WERI-Rb-1 (cell line): ENCODE results near the gene EFCAB12.

Experiments used
- DNase-seq: peaks from one replicate; pipeline ENCODE4 v3.0.0-alpha.2; 2020
- H3K27ac ChIP-seq: fragments of 250-450 bp; sonication (Bioruptor Pico); 2 replicates; pipeline ENCODE4 v1.5.1; 2020; ENCODE audit warnings: mild to moderate bottlenecking, moderate library complexity
- H3K27me3 ChIP-seq: fragments of 250-450 bp; sonication (Bioruptor Pico); 2 replicates; pipeline ENCODE4 v1.5.1; 2021; ENCODE audit warnings: mild to moderate bottlenecking, low read depth, moderate library complexity; ENCODE audit not compliant: insufficient read depth, severe bottlenecking
- H3K36me3 ChIP-seq: fragments of 250-450 bp; sonication (Bioruptor Pico); 2 replicates; pipeline ENCODE4 v1.5.1; 2020; ENCODE audit warnings: mild to moderate bottlenecking, moderate library complexity
- H3K4me3 ChIP-seq: 2 replicates; pipeline ENCODE4 v1.5.1; 2011; ENCODE audit warnings: low read depth, mild to moderate bottlenecking, control low read depth, low read length
- H3K9me3 ChIP-seq: fragments of 250-450 bp; sonication (Bioruptor Pico); 2 replicates; pipeline ENCODE4 v1.5.1; 2021; ENCODE audit warnings: mild to moderate bottlenecking, moderate library complexity; ENCODE audit not compliant: severe bottlenecking
- CTCF ChIP-seq: IDR thresholded peaks from 2 replicates; pipeline ENCODE4 v1.5.1; 2011; ENCODE audit warnings: low read depth, mild to moderate bottlenecking, control low read depth, inconsistent platforms, low read length

EFCAB12 gene

GRCh38 chr3:129419476-129419875 lies 9.0 kb downstream of the EFCAB12 start:
- Histone ChIP-seq H3K36me3 (no peaks in the 10 kb centered on the region), H3K27ac (no peak overlapping the region), H3K27me3 (no peaks in the 10 kb centered on the region), H3K9me3 (no peaks in the 10 kb centered on the region), H3K4me3 (no peak overlapping the region)
- no peak for TF ChIP-seq CTCF
- no peak for DNase-seq

- Histone ChIP-seq H3K27me3 (no peaks in the 10 kb centered on the region), H3K36me3 (no peaks in the 10 kb centered on the region), H3K4me3 (no peak overlapping the region), H3K9me3 (no peaks in the 10 kb centered on the region), H3K27ac (no peak overlapping the region)
- no peak for DNase-seq
- no peak for TF ChIP-seq CTCF
Measured at GRCh38 chr3:129418041-129418973, 10.1 kb downstream of the EFCAB12 start.

- no peak for DNase-seq
- H3K27me3 ChIP-seq: no peaks in the 10 kb centered on the region
- H3K9me3 ChIP-seq: no peaks in the 10 kb centered on the region
- H3K36me3 ChIP-seq: no peaks in the 10 kb centered on the region
- H3K4me3 ChIP-seq: no peak overlapping the region
- no peak overlapping the region for H3K27ac ChIP-seq
- no peak for TF ChIP-seq CTCF
Measured at GRCh38 chr3:129417326-129417725, 11.1 kb downstream of the EFCAB12 start.

GRCh38 chr3:129416415-129416814 lies 12.0 kb downstream of the EFCAB12 start:
- H3K27ac ChIP-seq: no peak overlapping the region
- no peaks in the 10 kb centered on the region for H3K36me3 ChIP-seq
- no peaks in the 10 kb centered on the region for H3K27me3 ChIP-seq
- TF ChIP-seq CTCF: no peak
- no peak for DNase-seq
- H3K9me3 ChIP-seq: no peaks in the 10 kb centered on the region
- H3K4me3 ChIP-seq: no peak overlapping the region

- Histone ChIP-seq H3K27ac (no peak overlapping the region), H3K27me3 (no peaks in the 10 kb centered on the region), H3K4me3 (no peak overlapping the region), H3K9me3 (no peaks in the 10 kb centered on the region), H3K36me3 (no peaks in the 10 kb centered on the region)
- DNase-seq: no peak
- no peak for TF ChIP-seq CTCF
Measured at GRCh38 chr3:129415830-129416229, 12.6 kb downstream of the EFCAB12 start.
